H1 (cell line): Measurements from ENCODE around the gene UIMC1.

Experiments
- CTCF ChIP-seq, 3 experiments: IDR thresholded peaks; 1 replicate in 2 of 3; 2 replicates in 1 of 3; pipeline versions ENCODE4 v1.5.1 to v1.6.1; 2011; ENCODE audit warnings: low read length in 3 of 3, mild to moderate bottlenecking in 3 of 3, inconsistent platforms in 2 of 3, low read depth in 1 of 3, moderate library complexity in 1 of 3; ENCODE audit not compliant: insufficient read depth in 1 of 3; ENCODE audit errors: control extremely low read depth in 1 of 3
- MAX ChIP-seq: IDR thresholded peaks from 2 replicates; pipeline ENCODE4 v1.6.1; 2012; ENCODE audit warnings: inconsistent platforms
- YY1 ChIP-seq: IDR thresholded peaks from 2 replicates; pipeline ENCODE4 v1.6.1; 2011; ENCODE audit warnings: low read depth, mild to moderate bottlenecking, low read length

GRCh38 chr5:176895831-176896230 lies 110.7 kb downstream of the UIMC1 start:
- TF ChIP-seq MAX (no peak), YY1 (no peak), CTCF (IDR thresholded peaks at IDR 0.05; ENCODE audit: control extremely low read depth in 1 of 3, insufficient read depth in 1 of 3, low read depth in 1 of 3, low read length in 3 of 3) (no peak)
